K562 (cell line): Measurements from ENCODE around the gene LRRC14B. TPM values are rescaled to one million over a fixed set of nuclear protein-coding genes. Genes with fewer than 3 reads are reported as not detected.
A peak's percentile ranks its signal among the peaks of the same experiment; 100 is the strongest.

Experiments used
- CBFA2T2 ChIP-seq: fragments of 450-650 bp; conservative IDR thresholded peaks from 2 replicates; pipeline ENCODE4 v1.6.1; 2017; ENCODE audit warnings: mild to moderate bottlenecking
- ETS2 ChIP-seq: IDR thresholded peaks from 2 replicates; pipeline ENCODE4 v1.6.1; 2016; ENCODE audit warnings: borderline replicate concordance, missing genetic modification characterization, mild to moderate bottlenecking, moderate library complexity, missing compliant biosample characterization; ENCODE audit not compliant: poor library complexity, severe bottlenecking
- FOXP4 ChIP-seq: sonication (generic); formaldehyde crosslinking; IDR thresholded peaks from 2 replicates; pipeline ENCODE4 v1.8.0; 2022; ENCODE audit warnings: mild to moderate bottlenecking, missing genetic modification reagents, borderline replicate concordance
- OTX1 ChIP-seq: fragments of 450-650 bp; formaldehyde crosslinking; IDR thresholded peaks from 2 replicates; pipeline ENCODE4 v1.4.0; 2022; ENCODE audit warnings: mild to moderate bottlenecking
- PHF20 ChIP-seq: fragments of 450-650 bp; IDR thresholded peaks from 2 replicates; pipeline ENCODE4 v1.6.1; 2018; ENCODE audit not compliant: partially characterized antibody
- PRPF4 ChIP-seq: fragments of 200-400 bp; formaldehyde crosslinking; IDR thresholded peaks from one replicate; pipeline ENCODE4 v1.6.1; 2017; ENCODE audit warnings: low read length, low read depth, mild to moderate bottlenecking; ENCODE audit not compliant: insufficient read depth, poor library complexity, severe bottlenecking
- RHOXF2B ChIP-seq: fragments of 250-450 bp; sonication (Bioruptor Pico); conservative IDR thresholded peaks from 2 replicates; pipeline ENCODE4 v1.5.1; 2021
- SMC3 ChIP-seq: conservative IDR thresholded peaks from 2 replicates; pipeline ENCODE4 v1.6.1; 2011; ENCODE audit warnings: low read depth, low read length, improper control_type of control experiment; ENCODE audit not compliant: insufficient read depth
- TSHZ1 ChIP-seq: fragments of 250-450 bp; sonication (Bioruptor Pico); IDR thresholded peaks from 2 replicates; pipeline ENCODE4 v1.4.0; 2020; ENCODE audit warnings: mild to moderate bottlenecking, moderate library complexity
- XRCC5 ChIP-seq: fragments of 200-400 bp; formaldehyde crosslinking; IDR thresholded peaks from 2 replicates; pipeline ENCODE4 v1.6.1; 2017; ENCODE audit warnings: low read depth, mild to moderate bottlenecking, low read length
- ZNF347 ChIP-seq: fragments of 450-650 bp; formaldehyde crosslinking; IDR thresholded peaks from 2 replicates; pipeline ENCODE4 v1.4.0; 2020; ENCODE audit warnings: low read depth, mild to moderate bottlenecking, moderate library complexity
- polyA plus RNA-seq, 8 experiments: library from polyadenylated mRNA; depleted of rRNA in 4 of 8; stranded (reverse) in 5 of 8; unstranded in 3 of 8; fragments of >200 nt; fragmentation: Nextera tagmentation in 2 of 8; fragmentation: Illumina TruSeq in 1 of 8; extraction: Ambion mirVana in 2 of 8; extraction: Trizol in 1 of 8; gene quantifications; 2 replicates each; pipeline versions ENCODE4 v1.2.1 to v1.2.3, GENCODE V29; 2011 to 2014; ENCODE audit warnings: inconsistent platforms in 1 of 8, missing spikeins in 1 of 8
- total RNA-seq, 7 experiments: library from RNA; depleted of rRNA in 6 of 7; stranded (reverse); fragments of >200 nt in 6 of 7; fragmentation: Illumina TruSeq in 2 of 7; extraction: Trizol in 2 of 7; gene quantifications; 2 replicates each; pipeline versions ENCODE4 v1.2.1 to v1.2.3, GENCODE V29; 2011 to 2021; ENCODE audit warnings: low replicate concordance in 1 of 7
- TF ChIP-seq, protein P1 (sequence below): fragments of 150-350 bp; conservative IDR thresholded peaks from 2 replicates; pipeline ENCODE4 v1.6.1; 2014; ENCODE audit warnings: low read length
- TF ChIP-seq, protein P2 (sequence below), 2 experiments: fragments of 450-650 bp; IDR thresholded peaks; 2 replicates each; pipeline ENCODE4 v1.6.1; 2018; ENCODE audit warnings: mild to moderate bottlenecking in 2 of 2, low read depth in 1 of 2; ENCODE audit not compliant: partially characterized antibody in 2 of 2

Gene LRRC14B
- total and polyA plus RNA-seq, 9 of the 15 experiments (the other 6 are each of a cell fraction or from before 2014, with no cell fraction given): not detected

DNA sequence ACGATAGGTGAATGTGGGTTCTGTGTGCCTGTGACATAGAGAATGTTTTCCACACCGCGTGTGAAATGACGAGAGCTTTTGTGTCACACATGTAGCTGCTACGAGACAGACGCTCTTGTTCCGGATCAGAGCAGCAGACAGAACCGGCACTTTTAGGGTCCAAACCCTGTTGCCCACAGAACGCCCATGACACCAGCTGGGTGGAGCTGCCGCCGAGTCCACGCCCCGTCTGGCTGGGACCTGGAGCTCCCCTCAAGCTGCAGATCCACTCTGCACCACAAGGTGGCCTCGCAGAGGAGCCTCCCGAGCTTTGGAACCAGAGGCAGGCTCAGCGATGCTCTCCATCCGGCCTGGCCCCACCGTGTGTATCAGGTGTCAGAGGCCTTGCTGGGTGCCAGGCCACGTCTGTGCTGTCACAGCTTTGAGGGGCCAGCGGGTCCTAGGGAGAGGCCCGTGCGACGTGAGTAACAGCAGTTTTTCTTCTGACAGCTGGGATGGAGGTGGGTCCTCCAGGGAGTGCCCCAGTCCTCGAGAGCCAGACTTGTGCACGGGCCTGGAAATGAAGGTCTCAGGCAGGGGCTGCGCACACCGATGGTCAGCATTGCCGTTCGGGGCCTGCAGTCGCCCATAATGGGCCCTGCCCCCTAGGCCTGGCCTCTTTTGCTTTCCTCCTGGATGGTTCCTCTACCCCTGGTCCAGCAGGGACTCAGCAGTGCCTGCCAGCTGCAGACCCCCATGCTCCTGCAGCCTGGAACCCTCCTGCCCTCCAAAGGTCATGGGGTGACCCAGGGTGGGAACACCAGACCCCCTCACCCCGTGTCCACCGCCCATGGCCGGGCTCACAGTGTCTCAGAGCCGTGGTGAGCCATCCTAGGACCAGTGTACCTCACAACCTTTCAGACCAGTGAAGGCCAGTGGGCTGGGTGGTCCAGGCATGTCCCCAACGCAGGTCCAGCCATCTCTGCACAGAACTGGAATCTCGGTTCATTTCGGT lies 2.5 kb upstream of the LRRC14B start (continued):
- TF ChIP-seq, protein P1, sequence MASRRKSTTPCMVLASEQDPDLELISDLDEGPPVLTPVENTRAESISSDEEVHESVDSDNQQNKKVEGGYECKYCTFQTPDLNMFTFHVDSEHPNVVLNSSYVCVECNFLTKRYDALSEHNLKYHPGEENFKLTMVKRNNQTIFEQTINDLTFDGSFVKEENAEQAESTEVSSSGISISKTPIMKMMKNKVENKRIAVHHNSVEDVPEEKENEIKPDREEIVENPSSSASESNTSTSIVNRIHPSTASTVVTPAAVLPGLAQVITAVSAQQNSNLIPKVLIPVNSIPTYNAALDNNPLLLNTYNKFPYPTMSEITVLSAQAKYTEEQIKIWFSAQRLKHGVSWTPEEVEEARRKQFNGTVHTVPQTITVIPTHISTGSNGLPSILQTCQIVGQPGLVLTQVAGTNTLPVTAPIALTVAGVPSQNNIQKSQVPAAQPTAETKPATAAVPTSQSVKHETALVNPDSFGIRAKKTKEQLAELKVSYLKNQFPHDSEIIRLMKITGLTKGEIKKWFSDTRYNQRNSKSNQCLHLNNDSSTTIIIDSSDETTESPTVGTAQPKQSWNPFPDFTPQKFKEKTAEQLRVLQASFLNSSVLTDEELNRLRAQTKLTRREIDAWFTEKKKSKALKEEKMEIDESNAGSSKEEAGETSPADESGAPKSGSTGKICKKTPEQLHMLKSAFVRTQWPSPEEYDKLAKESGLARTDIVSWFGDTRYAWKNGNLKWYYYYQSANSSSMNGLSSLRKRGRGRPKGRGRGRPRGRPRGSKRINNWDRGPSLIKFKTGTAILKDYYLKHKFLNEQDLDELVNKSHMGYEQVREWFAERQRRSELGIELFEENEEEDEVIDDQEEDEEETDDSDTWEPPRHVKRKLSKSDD: no peak
- TF ChIP-seq, protein P2, sequence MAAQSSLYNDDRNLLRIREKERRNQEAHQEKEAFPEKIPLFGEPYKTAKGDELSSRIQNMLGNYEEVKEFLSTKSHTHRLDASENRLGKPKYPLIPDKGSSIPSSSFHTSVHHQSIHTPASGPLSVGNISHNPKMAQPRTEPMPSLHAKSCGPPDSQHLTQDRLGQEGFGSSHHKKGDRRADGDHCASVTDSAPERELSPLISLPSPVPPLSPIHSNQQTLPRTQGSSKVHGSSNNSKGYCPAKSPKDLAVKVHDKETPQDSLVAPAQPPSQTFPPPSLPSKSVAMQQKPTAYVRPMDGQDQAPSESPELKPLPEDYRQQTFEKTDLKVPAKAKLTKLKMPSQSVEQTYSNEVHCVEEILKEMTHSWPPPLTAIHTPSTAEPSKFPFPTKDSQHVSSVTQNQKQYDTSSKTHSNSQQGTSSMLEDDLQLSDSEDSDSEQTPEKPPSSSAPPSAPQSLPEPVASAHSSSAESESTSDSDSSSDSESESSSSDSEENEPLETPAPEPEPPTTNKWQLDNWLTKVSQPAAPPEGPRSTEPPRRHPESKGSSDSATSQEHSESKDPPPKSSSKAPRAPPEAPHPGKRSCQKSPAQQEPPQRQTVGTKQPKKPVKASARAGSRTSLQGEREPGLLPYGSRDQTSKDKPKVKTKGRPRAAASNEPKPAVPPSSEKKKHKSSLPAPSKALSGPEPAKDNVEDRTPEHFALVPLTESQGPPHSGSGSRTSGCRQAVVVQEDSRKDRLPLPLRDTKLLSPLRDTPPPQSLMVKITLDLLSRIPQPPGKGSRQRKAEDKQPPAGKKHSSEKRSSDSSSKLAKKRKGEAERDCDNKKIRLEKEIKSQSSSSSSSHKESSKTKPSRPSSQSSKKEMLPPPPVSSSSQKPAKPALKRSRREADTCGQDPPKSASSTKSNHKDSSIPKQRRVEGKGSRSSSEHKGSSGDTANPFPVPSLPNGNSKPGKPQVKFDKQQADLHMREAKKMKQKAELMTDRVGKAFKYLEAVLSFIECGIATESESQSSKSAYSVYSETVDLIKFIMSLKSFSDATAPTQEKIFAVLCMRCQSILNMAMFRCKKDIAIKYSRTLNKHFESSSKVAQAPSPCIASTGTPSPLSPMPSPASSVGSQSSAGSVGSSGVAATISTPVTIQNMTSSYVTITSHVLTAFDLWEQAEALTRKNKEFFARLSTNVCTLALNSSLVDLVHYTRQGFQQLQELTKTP (IDR thresholded peaks at IDR 0.05; ENCODE audit: low read depth in 1 of 2, partially characterized antibody in 2 of 2): no peak
- TF ChIP-seq FOXP4 (CRISPR knock-in tag) (no peak), PRPF4 (no peak), PHF20 (no peak), CBFA2T2 (no peak), TSHZ1 (CRISPR knock-in tag) (no peak), ETS2 (tag) (no peak), OTX1 (CRISPR knock-in tag) (no peak), SMC3 (peak; percentile 93), XRCC5 (0 out of 2 replicates have a peak, but pooled peaks have one; percentile 85), ZNF347 (CRISPR knock-in tag) (no peak), RHOXF2B (no peak)
